GM12878 (cell line): ENCODE results near the gene BCAT1. TPM values are rescaled to one million over a fixed set of nuclear protein-coding genes. Genes with fewer than 3 reads are reported as not detected.

Experiments
- BCLAF1 ChIP-seq: fragments of 450-650 bp; IDR thresholded peaks from 2 replicates; pipeline ENCODE4 v1.6.1; 2017; ENCODE audit warnings: antibody characterized with exemption, mild to moderate bottlenecking, moderate library complexity
- BRCA1 ChIP-seq: IDR thresholded peaks from 2 replicates; pipeline ENCODE4 v1.6.1; 2011; ENCODE audit warnings: low read depth, low read length, improper control_type of control experiment
- CHD2 ChIP-seq: IDR thresholded peaks from 2 replicates; pipeline ENCODE4 v1.6.1; 2011; ENCODE audit warnings: low read depth, low read length, improper control_type of control experiment, borderline replicate concordance
- CTCF ChIP-seq, 3 experiments: IDR thresholded peaks in 2 of 3; conservative IDR thresholded peaks in 1 of 3; 2 replicates each; pipeline ENCODE4 v1.5.1; 2011; ENCODE audit warnings: low read depth in 3 of 3, low read length in 3 of 3, mild to moderate bottlenecking in 3 of 3, control low read depth in 2 of 3, moderate library complexity in 2 of 3, inconsistent platforms in 1 of 3, mixed read lengths in 1 of 3; ENCODE audit not compliant: control insufficient read depth in 2 of 3, insufficient read depth in 1 of 3; ENCODE audit errors: extremely low read depth in 1 of 3
- FOXM1 ChIP-seq: IDR thresholded peaks from 2 replicates; pipeline ENCODE4 v1.6.1; 2012; ENCODE audit warnings: low read depth, mild to moderate bottlenecking, inconsistent platforms, low read length, moderate library complexity
- HCFC1 ChIP-seq: fragments of 150-350 bp; IDR thresholded peaks from 2 replicates; pipeline ENCODE4 v1.6.1; 2014; ENCODE audit warnings: low read length
- MTA3 ChIP-seq: IDR thresholded peaks from 2 replicates; pipeline ENCODE4 v1.6.1; 2012; ENCODE audit warnings: low read length, inconsistent platforms, borderline replicate concordance
- NBN ChIP-seq: fragments of 450-650 bp; IDR thresholded peaks from 2 replicates; pipeline ENCODE4 v1.6.1; 2016
- NFYB ChIP-seq: IDR thresholded peaks from 2 replicates; pipeline ENCODE4 v1.6.1; 2011; ENCODE audit warnings: low read depth, mild to moderate bottlenecking, low read length, improper control_type of control experiment, moderate library complexity; ENCODE audit not compliant: insufficient read depth
- NR2F1 ChIP-seq: fragments of 450-650 bp; conservative IDR thresholded peaks from 2 replicates; pipeline ENCODE4 v1.6.1; 2017; ENCODE audit warnings: mild to moderate bottlenecking
- RB1 ChIP-seq: fragments of 450-650 bp; formaldehyde crosslinking; IDR thresholded peaks from 2 replicates; pipeline ENCODE4 v1.6.1; 2017; ENCODE audit warnings: mild to moderate bottlenecking, borderline replicate concordance
- REST ChIP-seq: IDR thresholded peaks from 2 replicates; pipeline ENCODE4 v1.6.1; 2012; ENCODE audit warnings: mild to moderate bottlenecking, low read depth, low read length
- SMC3 ChIP-seq: IDR thresholded peaks from 2 replicates; pipeline ENCODE4 v1.6.1; 2011; ENCODE audit warnings: low read length, improper control_type of control experiment, borderline replicate concordance
- SUPT20H ChIP-seq: IDR thresholded peaks from 2 replicates; pipeline ENCODE4 v1.6.1; 2011; ENCODE audit warnings: low read depth, mild to moderate bottlenecking, low read length, moderate library complexity, borderline replicate concordance; ENCODE audit not compliant: control insufficient read depth
- WRNIP1 ChIP-seq: IDR thresholded peaks from 2 replicates; pipeline ENCODE4 v1.6.1; 2011; ENCODE audit warnings: low read depth, low read length, improper control_type of control experiment, borderline replicate concordance
- ZBTB33 ChIP-seq: fragments of 450-650 bp; IDR thresholded peaks from 2 replicates; pipeline ENCODE4 v1.6.1; 2017; ENCODE audit warnings: mild to moderate bottlenecking
- ZNF24 ChIP-seq: fragments of 450-650 bp; IDR thresholded peaks from 2 replicates; pipeline ENCODE4 v1.6.1; 2017; ENCODE audit warnings: antibody characterized with exemption, mild to moderate bottlenecking
- polyA plus RNA-seq, 11 experiments: library from polyadenylated mRNA; depleted of rRNA in 4 of 11; unstranded in 6 of 11; stranded (reverse) in 5 of 11; fragments of >200 nt; fragmentation: Nextera tagmentation in 4 of 11; fragmentation: Illumina TruSeq in 1 of 11; extraction: Ambion mirVana in 4 of 11; extraction: Trizol in 1 of 11; gene quantifications; 1 replicate in 1 of 11; 2 replicates in 10 of 11; pipeline versions ENCODE4 v1.2.1 to v1.2.3, GENCODE V29; 2011 to 2016; ENCODE audit warnings: inconsistent platforms in 2 of 11, missing spikeins in 2 of 11, low read depth in 1 of 11
- total RNA-seq, 4 experiments: library from RNA; depleted of rRNA in 3 of 4; stranded (reverse); fragments of >200 nt in 3 of 4; fragmentation: Illumina TruSeq in 1 of 4; extraction: Trizol in 1 of 4; gene quantifications; 2 replicates each; pipeline versions ENCODE4 v1.2.1 to v1.2.3, GENCODE V29; 2013 to 2021

Gene BCAT1
- total and polyA plus RNA-seq, 10 of the 15 experiments (the other 5 are each of a cell fraction or from before 2014, with no cell fraction given), result 26.2 to 187 (median 81.9) TPM

GRCh38 chr12:24931666-24932405 is 17.1 kb downstream of the BCAT1 start (continued):
- TF ChIP-seq REST, result no peak
- TF ChIP-seq CHD2, result no peak
- no peak for TF ChIP-seq ZBTB33
- no peak for TF ChIP-seq RB1
- TF ChIP-seq SMC3, result no peak
- no peak for TF ChIP-seq NFYB
- no peak for TF ChIP-seq ZNF24
- no peak for TF ChIP-seq SUPT20H
- no peak for TF ChIP-seq CTCF (IDR thresholded peaks at IDR 0.05 in 2 of 3, conservative IDR thresholded peaks at IDR 0.05 in 1 of 3; ENCODE audit: control insufficient read depth in 2 of 3, extremely low read depth in 1 of 3, insufficient read depth in 1 of 3, low read depth in 3 of 3, low read length in 3 of 3)
- peak; percentile 37; the same call in 1 of the 2 replicates for TF ChIP-seq FOXM1
- no peak for TF ChIP-seq BRCA1
- no peak for TF ChIP-seq BCLAF1
- no peak for TF ChIP-seq NR2F1
- 0 out of 2 replicates have a peak, but pooled peaks have one; percentile 49 for TF ChIP-seq MTA3
- no peak for TF ChIP-seq HCFC1
- TF ChIP-seq WRNIP1, result no peak
- TF ChIP-seq NBN, result peak; percentile 62; the same call in 1 of the 2 replicates
